ENCODE results near the gene BCL2A1.
A peak's percentile ranks its signal among the peaks of the same experiment; 100 is the strongest.

BCL2A1 gene

DNA sequence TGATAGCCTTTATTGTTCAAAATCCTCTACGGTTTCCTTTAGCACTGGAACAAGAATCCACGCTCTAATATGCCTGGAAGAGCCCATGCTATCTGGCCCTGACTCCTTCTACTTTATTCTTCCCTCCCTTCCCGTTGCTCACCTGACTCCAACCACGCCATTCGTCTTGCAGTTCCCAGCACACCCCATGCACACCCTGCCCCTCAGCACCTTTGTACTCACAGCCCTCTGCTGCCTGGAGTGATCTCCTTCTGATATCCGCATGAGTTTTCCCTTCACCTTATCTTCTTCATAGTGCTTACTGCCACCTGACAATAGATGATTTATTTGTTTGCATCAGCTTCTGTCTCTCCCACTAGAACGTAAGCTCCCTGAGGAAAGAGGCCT is 16.6 kb upstream of the BCL2A1 start:
- H3K36me3 ChIP-seq (ENCODE audit: control insufficient read depth, insufficient read depth, low read length): no peaks in the 10 kb centered on the region
- no peak overlapping the region for H3K9ac ChIP-seq (ENCODE audit: low read length)
- no peak overlapping the region for H3K4me3 ChIP-seq (ENCODE audit: low read length)
- H3K27me3 ChIP-seq (ENCODE audit: control insufficient read depth, insufficient read depth, low read length): no peaks in the 10 kb centered on the region
- no peak overlapping the region for H3K27ac ChIP-seq (ENCODE audit: low read depth, low read length)
- no peaks in the 10 kb centered on the region for H3K4me1 ChIP-seq (ENCODE audit: control insufficient read depth, insufficient read depth, low read length)

GRCh38 chr15:79981831-79982455 is 10.9 kb upstream of the BCL2A1 start:
- H3K36me3 ChIP-seq (ENCODE audit: control insufficient read depth, insufficient read depth, low read length): no peaks in the 10 kb centered on the region
- no peak overlapping the region for H3K4me3 ChIP-seq (ENCODE audit: low read length)
- no peaks in the 10 kb centered on the region for H3K4me1 ChIP-seq (ENCODE audit: control insufficient read depth, insufficient read depth, low read length)
- H3K27me3 ChIP-seq (ENCODE audit: control insufficient read depth, insufficient read depth, low read length): no peaks in the 10 kb centered on the region
- no peak overlapping the region for H3K9ac ChIP-seq (ENCODE audit: low read length)
- H3K27ac ChIP-seq (ENCODE audit: low read depth, low read length): no peak overlapping the region

DNA sequence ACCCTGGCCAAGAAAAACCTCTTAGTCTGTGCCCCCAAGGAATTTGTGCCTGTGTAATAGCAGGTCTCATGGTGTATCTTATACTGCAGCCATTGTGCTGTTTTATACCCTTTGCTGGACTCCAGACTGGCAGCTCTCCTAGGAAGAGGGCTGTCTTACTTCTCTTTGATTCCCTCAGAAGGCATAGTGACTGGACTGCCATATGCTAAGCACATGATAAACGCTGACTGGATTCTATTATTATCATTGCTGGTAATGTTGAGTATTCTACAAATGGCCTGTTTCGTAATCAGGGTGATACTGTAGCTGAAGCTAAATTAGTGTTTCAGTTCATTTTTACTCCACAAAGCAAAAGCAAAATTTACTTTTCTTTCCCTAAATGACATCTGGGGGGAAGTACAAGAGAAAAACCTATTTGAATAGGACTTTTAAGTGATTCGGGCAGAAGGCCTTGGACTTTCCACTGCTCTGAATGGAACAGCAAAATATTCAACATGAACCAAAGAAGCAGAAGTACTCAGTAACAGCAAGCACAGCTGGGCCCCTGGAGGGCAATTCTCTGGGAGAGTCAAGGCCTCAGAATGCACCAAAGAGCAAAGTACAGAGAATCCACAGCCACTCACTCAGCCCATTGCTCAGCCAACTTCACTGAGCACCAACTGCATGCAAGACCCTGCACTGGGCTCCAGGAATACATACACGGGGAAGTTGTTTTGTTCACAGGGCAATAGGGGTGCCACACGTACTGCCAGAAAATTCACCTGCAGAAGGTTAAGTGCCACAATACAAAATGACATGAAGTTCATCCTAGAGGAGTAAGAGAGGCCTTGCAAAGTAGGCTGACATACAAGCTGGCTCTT is 7.9 kb upstream of the BCL2A1 start:
- Histone ChIP-seq H3K9ac (ENCODE audit: low read length) (no peak overlapping the region), H3K27ac (ENCODE audit: low read depth, low read length) (no peak overlapping the region), H3K4me1 (ENCODE audit: control insufficient read depth, insufficient read depth, low read length) (no peaks in the 10 kb centered on the region), H3K36me3 (ENCODE audit: control insufficient read depth, insufficient read depth, low read length) (no peaks in the 10 kb centered on the region), H3K27me3 (ENCODE audit: control insufficient read depth, insufficient read depth, low read length) (no peaks in the 10 kb centered on the region), H3K4me3 (ENCODE audit: low read length) (no peak overlapping the region)

GRCh38 chr15:79978260-79978654 is 7.3 kb upstream of the BCL2A1 start:
- Histone ChIP-seq H3K9ac (ENCODE audit: low read length) (no peak overlapping the region), H3K36me3 (ENCODE audit: control insufficient read depth, insufficient read depth, low read length) (no peaks in the 10 kb centered on the region), H3K27ac (ENCODE audit: low read depth, low read length) (no peak overlapping the region), H3K4me3 (ENCODE audit: low read length) (no peak overlapping the region), H3K27me3 (ENCODE audit: control insufficient read depth, insufficient read depth, low read length) (no peaks in the 10 kb centered on the region), H3K4me1 (ENCODE audit: control insufficient read depth, insufficient read depth, low read length) (no peaks in the 10 kb centered on the region)

- Histone ChIP-seq H3K27ac (ENCODE audit: low read depth, low read length) (no peak overlapping the region), H3K4me3 (ENCODE audit: low read length) (no peak overlapping the region), H3K27me3 (ENCODE audit: control insufficient read depth, insufficient read depth, low read length) (no peaks in the 10 kb centered on the region), H3K9ac (ENCODE audit: low read length) (no peak overlapping the region), H3K36me3 (ENCODE audit: control insufficient read depth, insufficient read depth, low read length) (no peaks in the 10 kb centered on the region), H3K4me1 (ENCODE audit: control insufficient read depth, insufficient read depth, low read length) (no peaks in the 10 kb centered on the region)
Observed at GRCh38 chr15:79977431-79978054, 6.5 kb upstream of the BCL2A1 start.

DNA sequence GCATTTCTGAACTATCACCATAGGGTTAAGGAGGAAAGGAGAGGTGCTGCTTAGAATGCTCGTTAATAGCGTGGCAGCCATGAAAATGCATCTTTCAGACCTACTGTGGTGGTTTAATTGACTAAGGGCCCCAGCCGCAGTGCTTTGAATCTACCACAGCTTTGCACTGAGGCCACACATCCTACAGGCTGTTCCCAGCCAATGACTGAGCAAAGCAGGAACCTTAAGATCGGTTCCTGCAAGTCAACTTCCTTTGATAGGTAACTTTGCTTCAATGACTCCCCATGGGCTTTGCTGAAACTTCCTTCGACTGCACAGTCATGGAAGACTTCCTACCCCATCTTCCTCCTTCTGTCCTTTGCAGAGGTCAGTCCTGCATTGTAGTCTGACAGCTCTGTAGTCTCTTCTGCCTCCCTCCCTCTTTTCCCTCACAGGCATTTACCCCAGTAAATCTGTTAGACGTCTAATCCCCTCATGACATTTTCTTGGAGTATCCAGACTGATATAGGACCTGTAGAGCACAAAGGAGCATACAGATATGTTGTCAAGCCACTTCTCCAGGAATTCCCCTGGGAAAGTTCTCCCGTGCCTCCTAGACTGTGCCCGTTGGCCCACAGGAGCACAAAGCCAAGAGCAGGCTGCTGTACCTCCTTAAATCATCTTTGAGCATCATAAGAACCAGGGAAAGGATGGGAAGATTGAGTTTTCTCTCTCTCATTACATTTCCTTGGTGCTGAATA is 2.6 kb upstream of the BCL2A1 start:
- Histone ChIP-seq H3K27me3 (ENCODE audit: control insufficient read depth, insufficient read depth, low read length) (no peaks in the 10 kb centered on the region), H3K4me1 (ENCODE audit: control insufficient read depth, insufficient read depth, low read length) (no peaks in the 10 kb centered on the region), H3K27ac (ENCODE audit: low read depth, low read length) (no peak overlapping the region), H3K36me3 (ENCODE audit: control insufficient read depth, insufficient read depth, low read length) (no peaks in the 10 kb centered on the region), H3K4me3 (ENCODE audit: low read length) (no peak overlapping the region), H3K9ac (ENCODE audit: low read length) (no peak overlapping the region)

GRCh38 chr15:79972863-79973262 is 1.9 kb upstream of the BCL2A1 start:
- Histone ChIP-seq H3K27ac (ENCODE audit: low read depth, low read length) (no peak overlapping the region), H3K4me3 (ENCODE audit: low read length) (no peak overlapping the region), H3K36me3 (ENCODE audit: control insufficient read depth, insufficient read depth, low read length) (no peaks in the 10 kb centered on the region), H3K27me3 (ENCODE audit: control insufficient read depth, insufficient read depth, low read length) (no peaks in the 10 kb centered on the region), H3K9ac (ENCODE audit: low read length) (no peak overlapping the region), H3K4me1 (ENCODE audit: control insufficient read depth, insufficient read depth, low read length) (no peaks in the 10 kb centered on the region)

DNA sequence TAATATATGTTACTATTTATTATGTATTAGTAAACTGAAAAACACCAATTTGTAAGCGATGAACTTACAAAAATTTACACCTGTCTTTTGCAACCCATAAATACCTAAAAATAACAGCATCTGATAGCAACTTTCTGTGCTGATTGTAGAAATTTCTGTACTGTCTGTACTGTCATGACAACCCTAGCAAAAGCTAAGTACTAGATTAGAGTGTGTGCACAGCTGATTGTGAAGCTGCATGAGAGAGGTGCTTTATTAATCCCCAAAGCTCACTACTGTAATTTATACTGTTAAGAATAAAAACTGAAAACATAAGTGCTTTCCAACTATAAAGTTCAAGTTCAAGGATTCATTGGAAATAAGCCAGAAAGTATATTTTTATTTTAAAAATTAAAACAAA is 815 bp downstream of the BCL2A1 start:
- Histone ChIP-seq H3K27ac (ENCODE audit: low read depth, low read length) (no peak overlapping the region), H3K36me3 (ENCODE audit: control insufficient read depth, insufficient read depth, low read length) (no peaks in the 10 kb centered on the region), H3K4me1 (ENCODE audit: control insufficient read depth, insufficient read depth, low read length) (no peaks in the 10 kb centered on the region), H3K4me3 (ENCODE audit: low read length) (peak overlapping the region; percentile 9), H3K27me3 (ENCODE audit: control insufficient read depth, insufficient read depth, low read length) (no peaks in the 10 kb centered on the region), H3K9ac (ENCODE audit: low read length) (no peak overlapping the region)

DNA sequence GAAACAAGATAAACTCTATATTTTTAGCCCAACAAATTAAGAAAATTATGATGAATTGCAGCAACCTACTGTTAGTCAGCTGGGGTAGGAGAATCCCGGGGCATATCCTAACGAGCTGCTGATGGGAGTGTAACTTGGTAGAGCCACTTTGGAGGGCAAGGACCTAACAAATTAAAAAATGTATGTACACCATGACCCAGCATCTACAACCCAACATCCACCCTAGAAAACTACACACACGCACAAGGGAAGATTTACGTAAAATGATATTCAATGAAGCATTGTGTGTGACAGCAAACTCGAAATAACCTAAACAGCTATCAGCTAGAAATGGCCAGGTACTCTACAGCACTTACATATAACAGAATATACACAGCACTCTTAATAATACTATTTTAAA is 1.9 kb downstream of the BCL2A1 start:
- H3K27me3 ChIP-seq (ENCODE audit: control insufficient read depth, insufficient read depth, low read length): no peaks in the 10 kb centered on the region
- H3K36me3 ChIP-seq (ENCODE audit: control insufficient read depth, insufficient read depth, low read length): no peaks in the 10 kb centered on the region
- H3K27ac ChIP-seq (ENCODE audit: low read depth, low read length): no peak overlapping the region
- no peak overlapping the region for H3K4me3 ChIP-seq (ENCODE audit: low read length)
- no peaks in the 10 kb centered on the region for H3K4me1 ChIP-seq (ENCODE audit: control insufficient read depth, insufficient read depth, low read length)
- H3K9ac ChIP-seq (ENCODE audit: low read length): no peak overlapping the region

- no peaks in the 10 kb centered on the region for H3K36me3 ChIP-seq (ENCODE audit: control insufficient read depth, insufficient read depth, low read length)
- no peak overlapping the region for H3K9ac ChIP-seq (ENCODE audit: low read length)
- no peak overlapping the region for H3K27ac ChIP-seq (ENCODE audit: low read depth, low read length)
- H3K27me3 ChIP-seq (ENCODE audit: control insufficient read depth, insufficient read depth, low read length): no peaks in the 10 kb centered on the region
- no peak overlapping the region for H3K4me3 ChIP-seq (ENCODE audit: low read length)
- H3K4me1 ChIP-seq (ENCODE audit: control insufficient read depth, insufficient read depth, low read length): no peaks in the 10 kb centered on the region
Observed at GRCh38 chr15:79967298-79968182, 3.5 kb downstream of the BCL2A1 start.

DNA sequence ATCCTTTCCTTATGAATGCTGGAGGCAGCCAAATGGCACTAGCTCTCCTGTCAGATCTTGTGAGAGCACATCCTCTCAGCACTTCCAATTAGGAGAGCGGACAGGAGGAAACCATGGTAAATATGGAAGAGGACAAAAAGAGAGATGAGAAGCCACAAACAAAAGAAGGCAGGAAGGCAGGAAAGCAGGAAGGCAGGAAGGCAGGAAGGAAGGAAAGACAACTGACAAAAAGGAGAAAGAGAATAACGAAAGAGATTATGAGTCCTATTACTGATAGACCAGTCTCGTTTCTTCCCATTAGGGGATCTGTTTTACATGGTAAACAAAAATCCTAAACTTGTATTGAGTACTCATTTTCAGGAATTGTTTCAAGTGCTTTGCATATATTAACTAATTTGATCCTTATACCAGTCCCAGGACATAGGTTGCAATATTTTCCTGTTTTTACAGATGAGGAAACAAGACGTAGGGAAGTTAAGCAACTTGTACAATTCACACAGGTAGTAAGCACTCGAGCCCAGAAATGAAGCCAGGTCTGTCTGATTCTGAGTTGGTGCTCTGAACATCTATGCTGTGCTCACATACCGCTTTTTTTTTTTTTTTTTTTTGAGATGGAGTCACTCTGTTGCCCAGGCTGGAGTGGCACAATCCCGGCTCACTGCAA is 4.2 kb downstream of the BCL2A1 start:
- H3K27me3 ChIP-seq (ENCODE audit: control insufficient read depth, insufficient read depth, low read length): no peaks in the 10 kb centered on the region
- no peaks in the 10 kb centered on the region for H3K36me3 ChIP-seq (ENCODE audit: control insufficient read depth, insufficient read depth, low read length)
- H3K4me1 ChIP-seq (ENCODE audit: control insufficient read depth, insufficient read depth, low read length): no peaks in the 10 kb centered on the region
- no peak overlapping the region for H3K9ac ChIP-seq (ENCODE audit: low read length)
- H3K4me3 ChIP-seq (ENCODE audit: low read length): no peak overlapping the region
- no peak overlapping the region for H3K27ac ChIP-seq (ENCODE audit: low read depth, low read length)
